ENCODE measurements around the gene CARD9.
A peak's percentile ranks its signal among the peaks of the same experiment; 100 is the strongest.

Gene CARD9

DNA sequence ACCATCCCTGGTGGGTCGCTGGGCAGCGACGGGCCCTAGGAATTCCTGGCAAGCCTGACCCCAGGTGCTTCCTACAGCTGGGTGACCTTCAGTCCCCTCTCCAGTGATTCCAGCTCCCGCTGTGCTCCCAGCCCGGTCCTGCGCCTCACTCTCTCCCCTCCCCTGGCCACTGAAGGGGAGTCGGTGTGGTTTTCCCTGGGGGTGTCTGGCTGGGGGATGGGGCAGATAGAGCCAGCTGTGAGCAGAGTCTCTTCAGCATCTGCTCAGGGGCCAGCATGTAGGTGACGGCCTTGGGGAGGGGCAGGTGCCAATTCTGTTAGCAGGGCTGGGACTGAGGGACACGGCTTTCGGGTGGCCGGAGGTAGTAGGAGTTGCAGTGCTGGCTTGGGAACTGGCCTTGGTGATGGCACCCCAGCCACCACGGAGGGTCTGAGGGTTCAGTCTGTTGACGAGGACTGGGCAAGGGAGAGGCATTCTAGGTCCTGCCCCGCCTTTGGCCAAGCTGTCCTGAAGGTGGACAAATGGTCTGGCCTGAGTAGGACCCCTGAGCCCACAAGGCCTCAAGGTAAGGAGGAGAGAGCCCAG lies 43.0 kb downstream of the CARD9 start:
- TF ChIP-seq, protein P1, sequence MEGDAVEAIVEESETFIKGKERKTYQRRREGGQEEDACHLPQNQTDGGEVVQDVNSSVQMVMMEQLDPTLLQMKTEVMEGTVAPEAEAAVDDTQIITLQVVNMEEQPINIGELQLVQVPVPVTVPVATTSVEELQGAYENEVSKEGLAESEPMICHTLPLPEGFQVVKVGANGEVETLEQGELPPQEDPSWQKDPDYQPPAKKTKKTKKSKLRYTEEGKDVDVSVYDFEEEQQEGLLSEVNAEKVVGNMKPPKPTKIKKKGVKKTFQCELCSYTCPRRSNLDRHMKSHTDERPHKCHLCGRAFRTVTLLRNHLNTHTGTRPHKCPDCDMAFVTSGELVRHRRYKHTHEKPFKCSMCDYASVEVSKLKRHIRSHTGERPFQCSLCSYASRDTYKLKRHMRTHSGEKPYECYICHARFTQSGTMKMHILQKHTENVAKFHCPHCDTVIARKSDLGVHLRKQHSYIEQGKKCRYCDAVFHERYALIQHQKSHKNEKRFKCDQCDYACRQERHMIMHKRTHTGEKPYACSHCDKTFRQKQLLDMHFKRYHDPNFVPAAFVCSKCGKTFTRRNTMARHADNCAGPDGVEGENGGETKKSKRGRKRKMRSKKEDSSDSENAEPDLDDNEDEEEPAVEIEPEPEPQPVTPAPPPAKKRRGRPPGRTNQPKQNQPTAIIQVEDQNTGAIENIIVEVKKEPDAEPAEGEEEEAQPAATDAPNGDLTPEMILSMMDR (IDR thresholded peaks at IDR 0.05; ENCODE audit: insufficient read depth, low read depth, low read length, missing control alignments), result no peak
- H3K4me3 ChIP-seq (ENCODE audit: low read length), result no peak overlapping the region
- DNase-seq (ENCODE audit: low read depth), result no peak

DNA sequence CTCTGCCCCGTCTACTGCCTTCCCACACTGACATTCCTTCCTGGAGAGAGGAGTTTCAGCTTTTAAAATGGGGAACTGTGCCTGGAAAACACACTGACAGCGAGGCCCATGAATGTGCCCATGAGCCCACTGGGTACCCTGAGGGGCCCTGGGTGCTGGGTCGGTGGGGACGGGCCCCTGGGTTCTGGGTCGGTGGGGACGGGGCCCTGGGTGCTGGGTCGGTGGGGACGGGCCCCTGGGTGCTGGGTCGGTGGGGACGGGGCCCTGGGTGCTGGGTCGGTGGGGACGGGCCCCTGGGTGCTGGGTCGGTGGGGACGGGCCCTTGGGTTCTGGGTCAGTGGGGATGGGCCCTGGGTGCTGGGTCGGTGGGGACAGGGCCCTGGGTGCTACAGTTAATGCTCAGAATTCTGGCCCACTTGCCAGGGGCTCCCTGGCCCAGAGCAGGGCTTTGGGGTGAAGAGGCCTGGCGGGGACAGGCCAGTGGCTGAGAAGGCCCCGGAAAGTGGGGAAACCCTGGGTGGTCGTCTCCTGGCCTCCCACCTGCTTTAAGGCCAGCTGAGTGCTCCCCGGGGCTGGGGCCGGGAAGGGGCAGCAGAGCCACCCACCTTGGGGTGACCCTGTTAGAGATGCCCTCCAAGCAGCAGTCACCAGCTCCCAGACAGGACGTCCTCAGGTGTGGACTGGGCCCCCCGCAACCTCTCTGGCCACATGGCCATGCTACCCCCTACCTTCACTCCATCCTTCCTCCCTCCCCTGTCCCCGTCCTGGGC lies 43.6 kb downstream of the CARD9 start:
- TF ChIP-seq, protein P1 (IDR thresholded peaks at IDR 0.05; ENCODE audit: insufficient read depth, low read depth, low read length, missing control alignments), result no peak
- no peak for DNase-seq (ENCODE audit: low read depth)
- no peak overlapping the region for H3K4me3 ChIP-seq (ENCODE audit: low read length)

DNA sequence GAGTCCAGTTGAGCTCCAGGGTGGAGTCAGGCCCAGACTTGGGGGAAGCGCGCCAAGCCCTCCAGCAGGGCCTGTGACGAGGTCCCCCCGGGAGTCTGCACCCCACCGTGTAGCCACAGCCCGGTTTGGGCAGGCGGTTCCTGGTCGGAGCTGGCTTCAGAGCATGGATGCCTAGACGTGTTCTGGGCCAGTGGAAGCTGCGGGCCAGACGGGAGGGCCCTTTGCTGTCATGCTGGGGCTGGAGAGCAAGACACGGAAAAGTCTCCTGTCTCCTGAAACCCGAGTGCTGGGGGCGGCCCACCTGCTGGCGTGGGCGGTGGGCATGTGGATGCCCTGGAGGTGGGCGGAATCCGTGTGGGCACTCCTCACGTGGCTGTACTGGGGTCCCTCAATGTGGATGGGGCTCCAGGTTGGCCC lies 44.2 kb downstream of the CARD9 start:
- H3K4me3 ChIP-seq (ENCODE audit: low read length), result no peak overlapping the region
- no peak for DNase-seq (ENCODE audit: low read depth)
- TF ChIP-seq, protein P1 (IDR thresholded peaks at IDR 0.05; ENCODE audit: insufficient read depth, low read depth, low read length, missing control alignments), result no peak

DNA sequence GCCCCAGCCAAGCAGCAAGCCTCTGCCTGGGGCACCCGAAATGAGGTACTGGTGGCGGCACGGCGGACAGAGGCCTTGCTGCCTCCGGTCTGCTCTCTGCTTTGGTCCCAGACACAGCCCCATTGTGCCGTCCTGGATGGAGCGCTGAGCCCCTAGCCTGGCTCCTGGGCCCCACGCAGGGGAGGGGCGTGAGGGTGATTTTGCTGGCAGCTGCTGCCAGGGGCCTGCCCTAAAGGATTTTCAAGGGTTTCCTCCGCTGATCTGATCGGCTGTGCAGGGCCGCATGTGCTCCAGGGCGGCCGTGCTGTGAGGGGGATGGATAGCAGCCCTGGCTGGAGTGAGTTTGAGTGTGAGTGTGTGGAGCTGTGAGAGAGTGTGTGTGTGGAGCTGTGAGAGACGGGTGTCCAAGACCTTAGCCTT lies 44.8 kb downstream of the CARD9 start:
- H3K4me3 ChIP-seq (ENCODE audit: low read length), result peak overlapping the region; percentile 56
- TF ChIP-seq, protein P1 (IDR thresholded peaks at IDR 0.05; ENCODE audit: insufficient read depth, low read depth, low read length, missing control alignments), result no peak
- no peak for DNase-seq (ENCODE audit: low read depth)

DNA sequence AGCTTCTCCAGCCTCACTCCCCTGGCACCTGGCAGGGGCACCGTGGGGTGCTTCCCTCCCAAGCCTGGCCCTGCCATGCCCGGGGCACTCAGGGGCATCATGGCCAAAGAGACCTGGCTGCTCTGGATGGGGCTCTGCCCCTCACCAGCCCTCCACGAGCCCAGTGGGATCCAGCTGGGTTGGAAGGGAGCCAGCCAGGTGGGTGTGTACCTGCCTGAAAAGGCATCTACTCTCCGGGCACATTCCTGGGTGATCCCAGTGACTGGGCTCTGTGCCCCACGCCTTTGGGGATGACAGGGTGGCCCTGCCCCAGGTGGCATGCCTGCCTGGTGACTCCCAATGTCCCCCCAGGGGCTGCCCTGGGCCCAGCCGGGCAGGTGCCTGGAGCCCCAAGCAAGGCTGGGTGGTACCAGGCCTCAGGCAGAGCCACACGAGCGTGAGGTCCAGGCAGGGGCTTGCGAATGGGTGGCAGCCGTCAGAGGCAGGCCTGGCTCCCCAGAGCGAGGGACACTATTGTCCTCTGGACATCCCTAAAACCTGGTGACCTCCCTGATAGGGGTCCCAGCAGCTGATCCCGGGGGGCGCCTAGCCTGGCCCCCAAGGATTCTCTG lies 45.4 kb downstream of the CARD9 start:
- TF ChIP-seq, protein P1 (IDR thresholded peaks at IDR 0.05; ENCODE audit: insufficient read depth, low read depth, low read length, missing control alignments), result no peak
- H3K4me3 ChIP-seq (ENCODE audit: low read length), result peak overlapping the region; percentile 56
- DNase-seq (ENCODE audit: low read depth), result peak; percentile 55

DNA sequence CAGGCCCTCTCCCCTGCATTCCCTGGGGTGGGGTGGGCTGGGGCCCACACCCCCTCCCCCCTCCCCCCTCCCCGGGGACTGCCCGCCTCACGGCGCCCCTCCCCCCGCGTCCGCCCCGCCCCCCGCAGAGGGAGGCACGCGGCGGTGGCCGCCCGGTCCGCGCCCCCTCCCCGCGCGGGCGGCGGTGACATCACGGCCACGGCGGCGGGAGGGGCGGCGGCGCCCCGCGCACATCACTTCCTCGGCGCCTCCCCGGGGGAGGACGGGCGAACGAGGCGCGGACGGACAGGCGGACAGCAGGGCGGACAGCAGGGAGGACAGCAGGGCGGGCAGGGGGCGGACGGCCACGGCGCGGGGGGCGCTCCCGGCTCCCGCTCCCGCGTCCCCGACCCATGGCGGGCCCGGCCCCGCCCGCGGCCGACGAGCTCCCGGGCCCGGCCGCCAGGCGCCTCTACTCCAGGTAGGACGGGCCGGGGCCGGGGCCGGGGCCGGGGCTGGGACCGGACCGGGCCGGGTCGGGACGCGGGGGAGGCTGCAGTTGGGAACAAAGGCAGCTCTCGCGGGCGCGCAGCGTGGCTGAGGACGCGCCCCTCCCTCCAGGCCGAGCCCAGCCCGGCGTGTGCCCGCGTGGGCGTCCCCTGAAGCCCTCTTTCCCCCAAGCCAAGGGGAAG lies 46.0 kb downstream of the CARD9 start, which contains the start of gene GPSM1:
Gene GPSM1 (plus strand): TSS at position 236 of the 671 bp plus-strand sequence. CDS start 157 bp downstream, at position 393.
- DNase-seq (ENCODE audit: low read depth), result peak; percentile 33
- TF ChIP-seq, protein P1 (IDR thresholded peaks at IDR 0.05; ENCODE audit: insufficient read depth, low read depth, low read length, missing control alignments), result no peak
- H3K4me3 ChIP-seq (ENCODE audit: low read length), result peak within 1 kb of the TSS; percentile 56
